ENCODE measurements around the gene CRTC1.
"Not testable (repeated sequence)": the region's sequence is repeated elsewhere in the genome, so short reads cannot be mapped to it uniquely, and the experiment has no call there.

CRTC1 gene

DNA sequence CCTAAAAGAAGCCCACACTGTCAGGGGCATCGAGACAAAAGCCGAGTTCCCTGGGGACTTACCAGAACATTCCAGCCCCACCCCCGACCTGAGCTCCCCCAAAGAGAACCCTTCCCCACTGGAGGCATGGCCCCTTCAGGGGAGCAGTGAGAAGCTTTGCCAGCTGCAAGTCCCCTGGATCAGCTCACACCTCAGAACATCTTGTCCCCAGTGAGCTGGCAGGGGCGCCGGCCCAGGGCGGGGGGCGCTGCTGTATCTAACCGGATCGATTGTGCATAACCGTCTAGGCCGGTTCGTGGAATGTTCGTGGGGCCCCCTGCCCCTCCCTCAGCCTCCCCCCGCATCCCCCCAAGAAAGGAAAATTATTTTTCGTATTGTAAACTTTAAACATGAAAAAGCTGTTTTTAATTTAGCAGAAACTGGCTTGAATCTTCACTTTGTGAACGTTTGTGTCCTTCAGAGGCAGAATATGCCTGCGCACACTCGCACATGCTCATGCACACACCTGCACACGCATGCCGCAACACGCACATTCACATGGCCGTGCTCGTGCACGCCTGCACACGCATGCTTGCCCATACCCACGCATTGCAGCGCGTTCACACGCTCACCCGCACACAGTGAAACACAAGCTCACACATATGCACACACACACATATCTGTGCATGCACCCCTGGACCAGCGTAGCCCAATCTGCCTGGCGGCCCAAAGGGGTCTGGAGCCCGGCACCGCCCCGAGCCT is 12.0 kb upstream of the CRTC1 start:
- no peak for DNase-seq

DNA sequence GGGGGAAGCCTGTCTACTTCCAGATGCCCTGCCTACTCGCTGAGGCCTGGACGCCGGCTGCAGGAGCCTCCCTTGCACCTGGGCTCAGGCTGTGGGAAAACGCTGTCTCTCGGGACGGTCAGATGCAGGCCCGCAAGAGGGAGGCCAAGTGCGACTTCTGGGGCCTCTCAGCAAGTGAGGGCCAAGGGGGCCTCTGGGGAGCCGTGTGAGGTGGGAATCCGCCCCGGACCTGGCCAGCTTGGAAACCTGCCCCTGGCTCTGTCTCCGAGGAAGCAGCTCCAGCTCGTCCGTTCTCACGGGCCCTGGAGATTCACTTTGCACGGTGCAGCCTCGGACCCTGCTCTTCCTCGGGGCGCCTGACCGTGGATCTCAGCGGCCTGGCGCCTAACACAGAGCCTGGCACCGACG is 11.4 kb upstream of the CRTC1 start:
- no peak for DNase-seq

DNA sequence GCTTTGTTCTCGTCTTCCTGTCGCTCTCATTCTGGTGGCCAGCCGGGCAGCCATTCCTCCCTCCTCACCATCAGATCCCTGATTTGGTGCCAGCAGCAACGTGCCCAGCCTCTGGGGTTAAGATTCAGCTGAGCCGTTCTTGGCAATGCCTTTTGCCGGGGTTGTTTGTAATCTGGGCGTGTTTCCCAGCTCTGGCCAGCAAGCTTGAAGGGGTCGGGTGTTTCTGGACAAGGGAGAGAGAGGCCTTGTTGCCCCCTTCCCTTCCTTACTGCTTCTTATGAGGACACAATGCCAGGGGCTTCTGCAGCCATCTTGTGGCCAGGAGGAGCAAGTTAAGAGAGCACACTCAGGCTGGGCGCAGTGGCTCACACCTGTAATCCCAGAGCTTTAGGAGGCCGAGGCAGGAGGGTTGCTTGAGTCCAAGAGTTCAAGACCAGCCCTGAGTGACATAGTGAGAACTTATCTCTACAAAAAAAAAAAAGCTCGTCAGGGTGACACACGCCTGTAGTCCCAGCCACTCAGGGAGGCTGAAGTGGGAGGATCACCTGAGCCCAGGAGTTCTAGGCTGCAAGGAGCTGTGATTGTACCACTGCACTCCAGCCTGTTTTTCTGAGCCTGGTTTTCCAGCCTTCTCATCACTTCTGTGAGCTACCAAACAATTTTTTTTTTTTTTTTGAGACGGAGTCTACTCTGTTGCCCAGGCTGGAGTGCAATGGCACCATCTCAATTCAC is 10.7 kb upstream of the CRTC1 start:
- DNase-seq: no peak

DNA sequence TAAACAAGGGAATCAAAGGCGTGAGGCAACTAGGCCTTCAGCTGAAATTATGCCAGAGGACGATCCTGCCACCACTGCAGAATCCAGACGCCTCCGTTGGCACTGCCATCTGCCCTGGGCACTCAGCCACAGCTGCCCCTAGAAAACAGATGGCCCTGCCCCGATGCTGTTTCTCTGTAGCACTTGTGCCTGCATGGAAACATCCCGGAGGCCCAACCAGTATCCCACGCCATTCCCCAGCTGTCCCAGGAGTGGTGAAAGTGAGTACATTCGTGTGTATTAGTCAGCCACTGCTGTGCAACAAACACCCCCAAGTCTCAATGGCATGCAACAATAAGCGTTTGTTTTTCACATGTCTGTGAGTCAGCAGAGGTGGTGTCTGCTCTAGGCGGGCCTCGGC is 8.9 kb upstream of the CRTC1 start:
- no peak for DNase-seq

DNA sequence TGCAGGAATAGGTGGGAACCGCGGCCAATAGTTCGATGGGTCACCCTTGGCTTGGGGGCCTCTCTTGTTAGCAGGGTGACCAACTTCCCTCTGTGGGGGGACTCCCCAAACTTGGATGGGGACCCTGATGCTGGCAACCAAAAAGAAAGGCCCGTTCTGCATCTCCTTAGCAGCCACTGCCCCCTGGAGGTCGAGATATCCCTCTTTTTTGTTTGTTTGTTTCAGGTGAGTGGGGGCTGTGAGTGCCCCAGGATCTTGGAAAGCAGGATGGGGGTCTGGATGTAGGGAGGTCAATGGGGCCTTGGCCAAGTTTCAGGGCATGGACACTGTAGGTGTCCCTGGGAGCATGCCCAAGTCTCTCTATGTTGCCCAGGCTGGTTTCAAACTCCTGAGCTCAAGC is 7.7 kb upstream of the CRTC1 start:
- DNase-seq: no peak

DNA sequence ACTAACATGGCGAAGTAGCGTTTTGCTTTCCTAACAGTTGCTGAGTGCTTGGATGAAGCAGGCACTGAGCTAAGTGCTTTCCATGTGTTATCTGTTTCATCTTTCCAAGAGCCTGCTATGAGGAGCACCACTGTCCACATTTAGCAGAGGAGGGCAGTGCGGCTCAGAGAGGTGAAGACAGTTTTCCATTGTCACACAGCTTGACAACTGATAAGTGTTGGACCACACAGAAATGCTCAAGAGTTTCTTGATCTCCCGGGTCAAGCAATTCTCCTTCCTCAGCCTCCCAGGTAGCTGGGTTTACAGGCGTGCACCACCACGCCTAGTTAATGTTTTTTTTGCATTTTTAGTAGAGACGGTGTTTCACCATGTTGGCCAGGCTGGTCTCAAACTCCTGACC is 6.8 kb upstream of the CRTC1 start:
- DNase-seq: no peak

DNA sequence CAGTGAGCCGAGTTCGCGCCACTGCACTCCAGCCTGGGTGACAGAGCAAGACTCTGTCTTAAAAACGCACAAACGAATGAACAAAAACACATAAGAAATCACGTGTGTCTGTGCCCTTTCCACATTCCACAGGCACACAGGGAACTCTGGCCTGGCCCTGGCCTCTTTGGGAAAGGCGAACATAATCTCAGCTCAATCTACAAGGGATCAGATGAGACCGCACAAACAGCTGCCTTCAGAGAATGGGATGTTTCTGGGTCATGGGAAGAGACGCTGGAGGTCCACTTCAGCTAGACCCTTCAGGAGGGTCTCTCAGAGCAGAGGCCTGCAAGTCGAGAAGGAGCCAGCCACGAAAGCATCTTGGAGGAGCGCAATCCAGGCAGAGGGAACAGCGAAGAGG is 6.3 kb upstream of the CRTC1 start:
- no peak for DNase-seq

DNA sequence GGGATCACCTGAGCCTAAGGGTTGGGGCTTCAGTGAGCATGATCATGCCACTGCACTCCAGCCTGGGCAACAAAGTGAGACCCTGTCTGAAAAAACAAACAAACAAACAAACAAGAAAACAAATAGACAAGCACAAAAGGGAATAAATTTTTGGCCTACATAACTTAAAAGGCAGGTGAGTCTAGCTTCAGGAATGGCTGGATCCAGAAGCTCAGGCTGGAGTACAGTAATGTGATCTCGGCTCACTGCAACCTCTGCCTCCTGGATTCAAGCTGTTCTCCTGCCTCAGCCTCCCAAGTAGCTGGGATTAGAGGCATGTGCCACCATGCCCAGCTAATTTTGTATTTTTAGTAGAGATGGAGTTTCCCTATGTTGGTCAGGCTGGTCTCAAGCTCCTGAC is 3.3 kb upstream of the CRTC1 start:
- DNase-seq: not testable (repeated sequence)

DNA sequence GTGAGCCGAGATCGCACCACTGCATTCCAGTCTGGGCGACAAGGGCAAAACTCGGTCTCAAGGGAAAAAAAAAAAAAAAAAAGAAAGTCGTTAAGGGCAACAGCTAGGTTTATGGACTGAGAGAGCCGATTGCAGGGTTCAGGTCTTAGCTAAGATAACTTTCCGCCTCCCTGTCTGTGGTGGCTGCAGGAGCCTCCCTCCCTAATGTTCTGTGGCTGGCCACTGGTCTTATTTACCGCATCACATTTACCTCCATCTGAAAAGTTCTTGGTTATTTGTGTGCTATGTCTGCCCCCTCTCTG is 722 bp upstream of the CRTC1 start:
- no peak for DNase-seq

DNA sequence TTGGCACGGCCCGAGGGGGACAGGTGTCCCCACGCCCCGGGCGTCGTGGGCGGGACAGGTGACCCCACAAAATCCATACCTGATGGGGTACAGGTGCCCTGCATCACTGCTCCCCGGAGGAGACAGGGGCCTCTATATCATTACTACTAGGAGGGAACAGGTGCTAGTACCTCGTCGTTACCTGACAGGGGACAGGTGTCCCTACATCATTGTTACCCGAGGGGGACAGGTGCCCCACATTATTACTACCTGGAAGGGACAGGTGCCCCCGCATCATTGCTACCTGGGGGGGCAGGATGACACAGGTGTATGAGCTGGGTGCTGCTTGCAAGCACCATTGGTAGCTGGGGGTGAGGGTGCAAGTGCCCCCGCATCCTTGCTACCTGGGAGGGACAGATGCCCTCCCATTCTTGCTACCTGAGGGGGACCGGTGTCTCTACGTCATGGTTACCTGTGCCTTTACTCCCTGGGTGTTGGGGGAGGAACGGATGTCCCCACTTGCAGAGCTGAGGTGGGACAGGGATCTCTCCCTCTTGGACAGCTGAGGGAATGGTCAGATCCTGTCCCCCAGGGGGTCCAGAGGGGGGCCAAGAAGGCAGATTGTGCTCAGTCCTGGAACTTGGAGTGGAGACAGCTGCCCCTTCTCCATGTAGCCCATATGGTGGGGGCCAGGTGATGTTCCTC is 620 bp downstream of the CRTC1 start:
- DNase-seq: no peak

DNA sequence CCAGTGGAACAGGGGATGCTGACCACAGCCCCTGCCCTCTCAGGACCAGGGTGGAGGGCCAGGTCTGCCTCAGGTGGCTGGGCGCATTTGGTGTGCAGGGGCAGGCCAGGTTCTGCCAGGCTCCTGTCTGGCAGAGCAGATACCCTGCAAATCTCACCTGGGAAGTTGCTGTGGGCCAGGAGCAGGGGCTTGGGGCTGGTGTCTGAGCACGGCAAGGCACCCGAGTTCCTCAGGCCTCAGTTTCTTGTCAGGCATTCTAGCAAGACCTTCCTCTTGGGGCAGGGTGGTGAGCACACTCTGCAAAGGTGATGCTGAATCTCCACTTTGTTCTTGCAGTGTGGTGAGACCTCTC is 1.1 kb downstream of the CRTC1 start:
- no peak for DNase-seq

DNA sequence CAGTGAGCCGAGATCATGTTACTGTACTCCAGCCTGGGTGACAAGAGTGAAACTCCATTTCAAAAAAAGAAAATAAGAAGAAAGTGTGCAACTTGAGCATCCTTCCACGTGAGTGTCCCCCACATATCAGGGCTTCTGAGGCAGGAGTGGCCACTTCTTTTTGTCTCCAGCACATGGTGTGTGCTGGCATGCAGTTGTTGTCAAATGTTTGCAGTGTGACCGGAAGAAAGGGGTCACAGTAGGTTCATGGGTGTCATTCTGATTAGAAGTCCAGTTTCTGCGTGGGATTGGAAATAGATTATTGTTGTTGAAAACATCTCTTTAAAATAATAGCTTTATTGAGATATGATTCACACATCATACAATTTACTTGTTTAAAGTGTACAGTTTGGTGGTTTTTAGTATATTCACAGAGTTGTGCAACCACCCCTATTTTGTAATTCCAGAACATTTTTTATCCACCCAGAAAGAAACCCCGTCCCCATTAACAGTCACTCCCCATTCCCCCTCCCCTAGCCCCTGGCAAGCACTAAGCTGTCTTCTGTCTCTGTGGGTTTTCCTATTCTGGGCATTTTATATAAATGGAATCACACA is 2.2 kb downstream of the CRTC1 start:
- no peak for DNase-seq

DNA sequence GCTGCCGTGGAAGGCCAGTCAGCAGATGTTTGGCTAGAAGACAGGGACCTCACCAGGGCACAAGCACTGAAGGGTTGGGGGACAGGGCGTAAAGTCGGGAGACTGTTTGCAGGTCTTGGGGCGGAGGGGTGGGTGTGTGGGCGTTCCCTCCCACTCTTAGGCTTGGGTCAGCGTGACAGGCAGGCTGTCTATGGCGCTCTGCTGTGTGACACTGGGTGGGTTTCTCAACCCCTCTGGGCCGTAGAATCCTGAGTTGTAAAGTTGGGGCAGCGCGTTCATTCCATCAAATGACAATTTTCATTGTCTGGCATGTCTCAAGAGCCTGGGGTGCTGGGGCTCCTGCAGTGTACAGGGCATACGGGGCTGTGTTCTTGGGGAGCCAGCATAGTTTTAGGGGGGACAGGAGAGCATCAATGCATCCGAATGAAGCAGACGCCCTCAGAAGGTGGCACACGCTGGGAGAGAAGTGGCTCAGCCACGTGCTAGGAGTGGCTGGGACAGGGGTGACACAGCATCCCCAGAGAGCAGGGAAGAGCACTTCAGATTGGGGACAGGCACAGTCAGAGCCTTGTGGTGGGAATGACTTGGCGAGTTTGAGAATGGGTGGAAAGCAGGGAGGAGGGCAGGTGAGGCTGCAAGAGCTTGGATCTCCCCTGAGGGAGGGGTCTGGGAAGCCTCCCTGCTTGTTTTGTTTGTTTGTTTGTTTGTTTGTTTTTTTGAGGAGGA is 4.4 kb downstream of the CRTC1 start:
- DNase-seq: no peak

DNA sequence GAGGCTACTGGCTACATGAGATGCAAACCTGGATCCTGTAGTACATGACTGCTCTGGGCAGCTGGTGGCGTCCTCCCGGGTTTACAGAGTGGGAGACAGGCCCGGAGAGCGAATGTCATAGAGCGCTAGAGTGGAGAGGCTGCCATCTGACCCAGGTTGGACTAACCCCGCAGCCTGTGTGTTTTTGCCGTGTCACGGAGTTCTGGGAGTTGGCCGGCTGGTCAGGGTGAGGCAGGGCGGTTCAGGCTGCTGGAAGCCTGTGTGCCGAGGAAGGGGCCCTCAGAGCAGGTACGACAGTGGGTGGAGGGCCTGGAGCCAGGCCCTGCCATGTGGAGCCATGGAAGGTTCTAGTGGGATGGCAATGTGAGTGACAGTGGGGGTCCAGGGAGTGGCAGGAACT is 12.5 kb downstream of the CRTC1 start:
- no peak for DNase-seq

DNA sequence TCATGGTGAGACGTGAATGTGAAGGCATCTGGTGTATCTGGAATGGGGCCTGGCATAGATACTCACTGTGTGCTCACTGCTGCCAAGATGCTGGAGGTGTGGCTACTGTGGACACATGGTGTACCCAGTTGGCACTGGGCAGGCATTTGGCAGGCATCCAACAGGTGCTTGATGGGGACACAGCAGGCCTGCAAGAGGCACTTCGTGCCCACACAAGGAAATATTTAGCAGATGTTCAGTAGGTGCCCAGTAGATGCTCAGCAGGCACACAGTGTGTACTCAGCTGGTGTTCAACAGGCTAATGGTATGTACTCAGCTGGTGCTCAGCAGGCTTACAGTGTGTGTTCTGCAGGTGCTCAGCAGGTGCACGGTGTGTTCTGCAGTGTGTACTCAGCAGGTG is 14.2 kb downstream of the CRTC1 start:
- DNase-seq: no peak

DNA sequence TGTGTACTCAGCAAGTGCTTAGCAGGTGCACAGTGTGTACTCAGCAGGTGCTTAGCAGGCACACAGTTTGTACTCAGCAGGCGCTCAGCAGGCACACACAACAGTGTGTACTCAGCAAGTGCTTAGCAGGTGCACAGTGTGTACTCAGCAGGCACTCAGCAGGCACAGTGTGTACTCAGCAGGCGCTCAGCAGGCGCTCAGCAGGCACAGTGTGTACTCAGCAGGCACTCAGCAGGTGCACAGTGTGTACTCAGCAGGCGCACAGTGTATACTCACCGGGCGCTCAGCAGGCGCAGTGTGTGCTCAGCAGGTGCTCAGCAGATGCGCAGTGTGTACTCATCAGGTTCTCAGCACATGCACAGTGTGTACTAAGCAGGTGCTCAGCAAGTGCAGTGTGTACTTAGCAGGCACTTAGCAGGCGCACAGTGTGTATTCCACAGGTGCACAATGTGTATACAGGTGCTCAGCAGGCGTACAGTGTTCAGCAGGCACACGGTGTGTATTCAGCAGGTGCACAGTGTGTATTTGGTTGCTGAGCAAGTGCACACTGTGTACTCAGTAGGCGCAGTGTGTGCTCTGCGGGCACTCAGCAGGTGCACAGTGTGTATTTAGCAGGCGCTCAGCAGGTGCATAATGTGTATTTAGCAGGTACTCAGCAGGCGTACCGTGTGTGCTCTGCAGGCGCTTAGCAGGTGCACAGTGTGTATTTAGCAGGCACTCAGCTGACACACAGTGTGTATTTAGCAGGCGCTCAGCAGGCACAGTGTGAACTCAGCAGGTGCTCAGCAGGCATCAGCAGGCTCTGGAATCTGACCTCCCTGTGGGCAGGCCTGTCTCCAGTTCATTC is 15.1 kb downstream of the CRTC1 start:
- DNase-seq: no peak

DNA sequence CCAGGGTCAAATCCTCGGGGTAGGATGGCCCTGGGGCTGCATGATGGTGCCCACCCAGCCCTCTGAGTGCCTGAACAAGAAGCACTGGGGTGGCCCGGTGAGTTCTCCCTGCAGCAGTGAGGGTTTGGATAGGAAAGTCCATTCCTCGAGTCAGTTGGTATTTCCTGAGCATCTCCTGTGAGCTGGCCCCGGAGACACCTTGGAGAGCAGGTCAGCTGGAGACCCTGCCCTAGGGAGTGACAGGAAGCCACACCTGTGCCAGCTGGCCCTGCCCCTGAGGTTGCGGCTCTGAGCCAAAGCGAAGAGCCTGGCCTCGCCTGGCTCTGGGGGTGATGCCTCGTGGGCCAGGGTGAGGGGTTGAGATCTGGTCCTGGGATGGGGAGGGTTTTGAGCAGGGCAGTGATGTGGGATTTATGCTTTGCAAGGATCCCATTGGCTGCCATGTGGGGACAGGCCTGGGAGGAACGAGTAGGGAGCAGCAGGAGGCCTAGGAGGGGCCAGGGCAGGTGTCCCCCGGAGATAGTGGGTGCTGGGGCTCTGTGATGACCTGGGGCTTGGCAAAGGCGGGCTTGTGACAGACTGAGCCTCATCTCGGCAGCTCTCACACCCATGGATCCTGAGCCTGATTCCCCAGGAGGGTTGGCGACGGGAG is 16.0 kb downstream of the CRTC1 start:
- no peak for DNase-seq

DNA sequence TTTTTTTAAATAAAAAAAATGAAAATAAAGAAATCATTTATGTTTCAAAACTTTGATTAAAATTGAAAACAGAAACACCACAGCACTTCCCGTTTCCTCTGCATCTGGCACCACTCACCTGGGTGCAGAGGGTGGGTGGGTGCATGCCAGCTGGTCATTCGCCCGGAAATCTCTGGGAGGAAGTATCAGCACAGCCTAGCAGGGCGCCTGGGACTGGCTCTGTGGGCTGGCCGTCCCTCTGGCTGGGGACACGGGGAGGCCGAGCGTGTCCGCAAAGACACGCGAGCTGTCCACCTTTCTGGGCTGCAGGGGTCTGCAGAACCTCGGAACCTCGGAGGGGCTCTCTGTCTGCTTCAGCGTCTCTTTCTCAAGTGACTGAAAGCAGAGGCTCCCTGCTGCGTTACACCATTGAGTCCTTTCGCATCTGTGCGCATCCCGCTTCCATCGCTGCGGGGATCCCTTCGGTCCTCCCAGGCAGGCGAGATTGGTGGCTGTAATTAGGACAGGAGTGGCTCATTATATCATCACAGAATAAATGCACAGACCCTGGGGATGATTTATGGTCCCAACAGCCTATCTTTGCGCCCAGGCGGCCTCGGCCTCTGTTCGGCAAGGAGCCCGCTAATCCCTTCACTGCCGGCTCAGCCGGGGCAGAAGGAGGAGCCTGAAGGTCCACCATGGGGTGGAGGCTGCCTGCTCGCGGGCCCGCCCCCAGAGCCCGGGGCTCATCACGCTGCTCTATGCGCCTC is 17.2 kb downstream of the CRTC1 start:
- peak; percentile 71 for DNase-seq

DNA sequence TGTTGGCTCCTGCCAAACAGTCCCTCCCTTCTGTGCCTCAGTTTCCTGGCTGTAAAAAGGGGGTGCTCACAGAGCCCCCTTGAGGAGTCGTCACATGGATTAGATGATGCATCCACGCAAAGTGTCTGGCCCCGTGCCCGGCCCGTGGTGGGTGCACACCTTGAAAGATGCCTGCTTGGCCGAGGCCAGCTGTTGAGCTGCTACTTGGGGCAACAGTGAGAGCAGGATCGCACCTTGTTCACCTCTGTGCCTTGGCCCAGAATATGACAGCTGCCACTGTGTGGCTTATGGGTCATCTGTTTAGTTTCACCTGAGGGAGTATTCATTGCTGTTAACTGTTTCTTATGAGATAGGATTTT is 17.7 kb downstream of the CRTC1 start:
- DNase-seq: no peak

DNA sequence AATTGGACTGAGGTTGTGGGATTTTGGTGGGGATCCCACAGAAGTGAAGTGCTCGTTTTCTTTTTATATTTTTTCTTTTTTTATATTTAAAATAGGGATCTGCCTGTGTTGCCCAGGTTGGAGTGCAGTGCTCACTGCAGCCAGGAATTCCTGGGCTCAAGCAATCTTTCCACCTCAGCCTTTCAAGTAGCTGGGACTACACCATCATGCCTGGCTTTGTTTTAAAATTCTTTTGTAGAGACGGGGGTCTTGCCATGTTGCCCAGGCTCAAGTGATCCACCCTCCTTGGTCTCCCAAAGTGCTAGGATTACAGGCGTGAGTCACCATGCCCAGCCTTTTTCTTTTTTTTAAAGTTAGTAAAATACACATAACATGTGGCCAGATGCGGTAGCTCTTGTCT is 20.6 kb downstream of the CRTC1 start:
- no peak for DNase-seq

DNA sequence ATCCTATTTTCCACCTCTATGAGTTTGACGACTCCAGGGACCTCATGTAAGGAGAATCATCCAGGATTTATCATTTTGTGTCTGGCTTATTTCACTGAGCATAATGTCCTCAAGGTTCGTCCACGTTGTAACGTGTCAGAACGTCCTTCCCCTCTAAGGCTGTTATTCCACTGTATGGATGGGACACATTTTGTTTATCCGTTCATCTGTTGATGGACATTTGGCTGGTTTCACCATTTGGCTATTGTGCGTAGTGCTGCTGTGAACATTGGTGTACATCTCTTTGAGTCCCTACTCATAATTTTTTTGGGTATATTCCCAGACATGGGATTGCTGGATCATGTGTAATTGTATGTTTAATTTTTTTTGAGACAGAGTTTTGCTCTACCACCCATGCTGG is 21.5 kb downstream of the CRTC1 start:
- no peak for DNase-seq
